ENCODE results near the gene MBD4. TPM values are rescaled to one million over a fixed set of nuclear protein-coding genes. Genes with fewer than 3 reads are reported as not detected.

Gene MBD4
- total RNA-seq, 1 experiment from 2014 or later, result 15.7 TPM

- ChIA-PET RAD21 (ENCODE audit: low non-redundant PET in 1 of 2, low total read pairs in 2 of 2, uncharacterized antibody in 2 of 2, unreplicated experiment in 2 of 2) (no interaction called here), POLR2A (no interaction called here), CTCF (no interaction called here)
- intact Hi-C loops (cut with micrococcal nuclease), result no loop called here
- Histone ChIP-seq H3K27me3 (ENCODE audit: insufficient read depth, low read length) (no peaks in the 10 kb centered on the region), H3K4me3 (replicated peaks in 1 of 2; ENCODE audit: low read depth in 1 of 2, low read length in 2 of 2) (no peak overlapping the region), H4K20me1 (ENCODE audit: insufficient read depth) (no peaks in the 10 kb centered on the region), H3K27ac (ENCODE audit: low read depth, low read length) (no peak overlapping the region), H3K4me2 (ENCODE audit: low read length) (no peak overlapping the region), H3K4me1 (ENCODE audit: control insufficient read depth in 1 of 2, insufficient read depth in 2 of 2, low read length in 2 of 2) (peaks cover 5 to 10% of the 10 kb centered on the region in 2 experiments; a peak in 3 of 4 replicates), H3K79me2 (ENCODE audit: insufficient read depth, low read length) (peaks cover 12% of the 10 kb centered on the region), H2AFZ (ENCODE audit: low read depth, low read length, poor library complexity, severe bottlenecking) (no peak overlapping the region), H3K9me3 (ENCODE audit: control insufficient read depth in 1 of 2, insufficient read depth in 1 of 2, low read depth in 1 of 2, low read length in 2 of 2) (no peaks in the 10 kb centered on the region), H3K9me2 (ENCODE audit: insufficient read depth) (no peaks in the 10 kb centered on the region), H3K9ac (ENCODE audit: low read length) (no peak overlapping the region), H3K36me3 (ENCODE audit: control insufficient read depth in 1 of 2, insufficient read depth in 2 of 2, low read length in 2 of 2) (no peaks in the 10 kb centered on the region)
- BruUV-seq (replicated peaks), result no TSS peak
- ATAC-seq (no peak), DNase-seq (ENCODE audit: low read depth, low spot score) (no peak)
- TF ChIP-seq MAX (IDR thresholded peaks at IDR 0.05) (no peak), SP1 (IDR thresholded peaks at IDR 0.05; ENCODE audit: low read depth) (no peak), TCF7L2 (IDR thresholded peaks at IDR 0.05; ENCODE audit: borderline replicate concordance, extremely low read depth, insufficient read depth, insufficient read length) (no peak), ZFX (IDR thresholded peaks at IDR 0.05) (no peak), JUND (IDR thresholded peaks at IDR 0.05) (no peak), REST (IDR thresholded peaks at IDR 0.05; ENCODE audit: low read depth) (no peak)
Observed at GRCh38 chr3:129445471-129445870, 5.7 kb upstream of the MBD4 start.

- no peaks in the 10 kb centered on the region for H3K9me2 ChIP-seq (ENCODE audit: insufficient read depth)
- intact Hi-C loops (cut with micrococcal nuclease), result no loop called here
- no peaks in the 10 kb centered on the region for H3K36me3 ChIP-seq (ENCODE audit: control insufficient read depth in 1 of 2, insufficient read depth in 2 of 2, low read length in 2 of 2)
- H3K79me2 ChIP-seq (ENCODE audit: insufficient read depth, low read length), result peaks cover 30% of the 10 kb centered on the region
- H3K4me2 ChIP-seq (ENCODE audit: low read length), result no peak overlapping the region
- no TSS peak for BruUV-seq (replicated peaks)
- no peaks in the 10 kb centered on the region for H4K20me1 ChIP-seq (ENCODE audit: insufficient read depth)
- no peak overlapping the region for H2AFZ ChIP-seq (ENCODE audit: low read depth, low read length, poor library complexity, severe bottlenecking)
- peaks cover 9 to 18% of the 10 kb centered on the region in 2 experiments; a peak in 3 of 4 replicates for H3K4me1 ChIP-seq (ENCODE audit: control insufficient read depth in 1 of 2, insufficient read depth in 2 of 2, low read length in 2 of 2)
- ChIA-PET POLR2A (interaction anchor here (1.1 kb wide), 1 partner anchor 43 kb away, joined by 3 read pairs; no protein-coding TSS in a partner anchor), RAD21 (ENCODE audit: low non-redundant PET in 1 of 2, low total read pairs in 2 of 2, uncharacterized antibody in 2 of 2, unreplicated experiment in 2 of 2) (no interaction called here), CTCF (no interaction called here)
- H3K9ac ChIP-seq (ENCODE audit: low read length), result no peak overlapping the region
- H3K4me3 ChIP-seq (replicated peaks in 1 of 2; ENCODE audit: low read depth in 1 of 2, low read length in 2 of 2), result no peak overlapping the region
- DNase-seq (ENCODE audit: low read depth, low spot score), result no peak
- ATAC-seq, result no peak
- no peak overlapping the region for H3K27ac ChIP-seq (ENCODE audit: low read depth, low read length)
- H3K27me3 ChIP-seq (ENCODE audit: insufficient read depth, low read length), result no peaks in the 10 kb centered on the region
- no peaks in the 10 kb centered on the region for H3K9me3 ChIP-seq (ENCODE audit: control insufficient read depth in 1 of 2, insufficient read depth in 1 of 2, low read depth in 1 of 2, low read length in 2 of 2)
- TF ChIP-seq EZH2phosphoT487 (IDR thresholded peaks at IDR 0.05; ENCODE audit: borderline replicate concordance) (no peak), YY1 (IDR thresholded peaks at IDR 0.05; ENCODE audit: extremely low read depth, insufficient replicate concordance, low read depth, low read length) (no peak), SP1 (IDR thresholded peaks at IDR 0.05; ENCODE audit: low read depth) (no peak), REST (IDR thresholded peaks at IDR 0.05; ENCODE audit: low read depth) (no peak), RAD21 (IDR thresholded peaks at IDR 0.05; ENCODE audit: low read depth) (no peak), SRF (IDR thresholded peaks at IDR 0.05; ENCODE audit: low read depth) (no peak), MAX (IDR thresholded peaks at IDR 0.05) (no peak), CEBPB (IDR thresholded peaks at IDR 0.05; ENCODE audit: low read depth) (no peak), SIN3A (IDR thresholded peaks at IDR 0.05; ENCODE audit: low read depth) (no peak)
Observed at GRCh38 chr3:129442947-129443346, 3.2 kb upstream of the MBD4 start.

All from HCT116 (cell line).